IPS-NIHi11 (cell line): Measurements from ENCODE around the gene SIPA1L3.
A peak's percentile ranks its signal among the peaks of the same experiment; 100 is the strongest.

Experiments
- DNase-seq: peaks from one replicate; pipeline ENCODE4 v3.0.0; 2012; ENCODE audit warnings: mixed read lengths, low spot score

The SIPA1L3 gene

DNA sequence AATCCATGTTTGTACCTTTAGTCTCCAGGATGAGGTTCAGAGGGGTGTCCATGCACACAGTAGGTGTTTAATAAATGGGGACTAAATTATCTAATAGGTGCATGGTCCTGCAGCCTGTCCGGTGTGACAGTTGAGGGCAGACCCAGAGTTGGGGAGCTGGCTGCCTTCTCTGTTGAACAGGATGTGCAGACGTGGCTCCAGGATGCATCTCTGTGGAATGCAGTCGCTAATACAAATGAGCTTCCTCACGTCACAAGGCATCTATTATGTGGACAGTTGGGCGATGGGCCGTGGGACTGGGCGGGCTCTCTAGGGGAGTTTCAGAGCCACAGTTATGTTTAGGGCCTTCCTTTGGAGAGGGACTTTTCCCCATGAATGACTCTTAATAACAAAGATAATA lies 71.0 kb downstream of the SIPA1L3 start:
- no peak for DNase-seq

- DNase-seq: peak; percentile 44
Measured at GRCh38 chr19:37979547-37980082, 72.6 kb downstream of the SIPA1L3 start.

- no peak for DNase-seq
Measured at GRCh38 chr19:37980419-37981170, 73.6 kb downstream of the SIPA1L3 start.

GRCh38 chr19:37981785-37982475 lies 74.9 kb downstream of the SIPA1L3 start:
- DNase-seq: no peak

DNA sequence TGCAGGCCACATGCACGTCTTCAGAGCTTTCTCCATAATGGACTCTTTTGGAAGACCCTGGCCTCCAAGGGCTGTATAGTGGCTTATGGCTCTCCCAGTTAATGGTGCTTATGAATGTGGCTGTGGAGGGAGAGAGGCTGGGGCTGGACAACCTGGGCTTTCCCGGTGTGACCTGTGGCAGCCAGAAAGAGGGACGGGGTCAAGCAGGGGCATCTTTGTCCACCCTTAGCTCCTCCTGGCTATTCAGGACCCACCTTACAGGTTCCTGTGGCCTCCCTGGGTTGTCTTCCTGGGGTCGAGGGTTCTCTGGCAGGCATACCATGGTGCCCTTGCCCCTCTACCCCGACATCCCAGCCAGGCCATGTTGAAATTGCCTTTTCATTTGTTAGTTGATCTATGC lies 75.6 kb downstream of the SIPA1L3 start:
- DNase-seq: no peak

DNA sequence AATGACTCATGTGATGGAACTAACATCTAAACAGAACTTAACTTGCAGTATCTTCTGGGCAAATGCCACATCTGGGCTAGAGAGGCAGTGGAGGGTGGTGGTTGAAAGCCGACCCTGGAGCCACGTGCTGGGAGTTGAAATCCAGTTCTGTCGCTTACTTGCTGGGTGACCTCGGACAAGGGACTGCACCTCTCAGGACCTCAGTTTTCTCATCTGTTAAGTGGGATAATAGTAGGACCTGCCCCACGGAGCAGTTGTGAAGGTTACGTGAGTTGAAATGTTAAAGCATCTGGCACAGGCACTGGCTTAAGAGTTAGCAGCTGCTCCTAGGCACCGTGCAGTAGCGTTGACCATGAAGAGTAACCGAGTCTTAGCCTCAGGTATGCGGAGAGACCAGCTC lies 76.1 kb downstream of the SIPA1L3 start:
- DNase-seq: no peak

- no peak for DNase-seq
Measured at GRCh38 chr19:37983916-37984315, 76.9 kb downstream of the SIPA1L3 start.

DNA sequence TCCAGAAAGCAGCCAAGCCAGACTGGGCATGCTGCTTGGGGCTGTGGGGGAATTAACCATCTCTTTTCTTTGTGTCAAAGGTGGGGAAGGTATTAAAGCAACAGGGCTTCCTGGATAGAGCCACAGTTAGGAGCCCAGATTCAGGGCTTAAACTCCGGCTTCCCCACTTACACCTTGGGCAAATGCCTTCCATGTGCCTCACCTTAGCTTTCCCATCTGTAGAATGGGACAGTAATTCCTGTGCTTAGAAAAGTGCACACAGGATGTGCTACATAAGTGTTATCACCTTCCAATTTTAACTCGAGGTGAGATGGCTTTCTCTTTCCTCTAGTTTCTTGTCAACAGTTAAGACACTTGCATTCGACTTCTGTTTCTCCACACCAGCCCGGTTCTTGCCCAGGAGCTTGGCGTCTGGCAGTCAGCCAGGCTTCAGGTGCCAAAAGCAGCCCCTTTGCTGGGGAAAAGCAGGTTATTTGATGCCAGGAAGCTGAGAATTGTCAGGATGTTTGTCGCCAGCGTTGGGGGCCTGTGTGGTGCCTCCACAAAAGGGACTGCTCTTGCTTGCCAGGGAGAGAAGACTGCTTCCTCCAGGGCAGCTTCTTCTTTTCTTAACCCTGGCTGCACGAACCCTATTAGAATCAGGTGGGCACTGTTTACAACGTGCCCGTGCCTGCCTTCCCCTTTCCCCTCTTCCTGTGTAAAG lies 79.2 kb downstream of the SIPA1L3 start:
- DNase-seq: no peak

- DNase-seq: no peak
Measured at GRCh38 chr19:37987356-37988332, 80.6 kb downstream of the SIPA1L3 start.

- DNase-seq: no peak
Measured at GRCh38 chr19:37988758-37989635, 82.0 kb downstream of the SIPA1L3 start.

DNA sequence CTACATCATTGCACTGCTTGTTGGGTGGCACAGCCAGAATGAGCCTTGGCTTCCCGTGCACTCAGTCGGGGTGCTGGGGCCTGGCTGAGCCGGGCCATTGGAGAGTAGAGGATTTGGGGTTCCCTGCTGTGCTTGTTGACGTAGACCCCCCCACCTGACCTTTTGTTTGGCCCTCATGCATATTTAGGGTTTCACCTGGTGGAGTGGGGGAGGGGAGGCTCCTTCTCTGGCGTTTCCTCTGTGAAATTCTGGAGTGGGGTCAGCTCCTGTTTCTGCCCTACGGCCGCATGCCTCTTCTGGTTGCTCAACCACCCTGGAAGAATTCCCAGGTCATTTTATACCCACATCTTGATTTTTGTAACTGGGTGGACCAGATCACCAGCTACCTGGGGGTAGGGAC lies 82.8 kb downstream of the SIPA1L3 start:
- DNase-seq: peak; percentile 72

GRCh38 chr19:37990362-37990761 lies 83.4 kb downstream of the SIPA1L3 start:
- DNase-seq: no peak

DNA sequence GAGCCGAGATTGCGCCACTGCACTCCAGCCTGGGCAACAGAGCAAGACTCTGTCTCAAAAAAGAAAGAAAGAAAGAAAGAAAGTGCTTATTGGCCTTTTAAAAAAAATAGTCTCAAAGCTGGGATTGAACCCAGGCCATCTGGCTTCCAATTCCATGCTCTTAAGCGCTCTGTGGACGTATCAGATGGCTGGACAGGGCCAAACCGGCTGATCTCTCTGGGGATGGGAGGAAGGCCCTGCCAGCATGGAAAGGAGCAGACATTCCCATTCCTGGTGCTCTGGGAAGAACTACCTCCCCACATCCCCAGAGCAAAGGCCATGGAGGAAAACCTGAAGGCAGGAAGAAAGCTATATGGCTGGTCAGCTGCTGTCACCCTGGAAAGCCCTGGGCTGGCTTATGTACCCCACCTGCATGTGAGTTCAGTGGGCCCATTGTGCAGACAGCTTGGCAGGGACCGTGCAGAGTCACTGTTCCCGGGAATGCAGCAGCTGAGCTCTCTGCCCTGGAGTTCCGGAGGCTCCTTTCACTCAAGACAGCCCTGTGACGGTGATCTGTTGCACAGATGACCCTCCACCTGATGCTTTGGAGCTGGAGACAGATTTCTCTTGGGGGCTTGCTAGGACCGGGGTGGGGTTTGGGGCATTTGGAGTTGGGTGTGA lies 84.3 kb downstream of the SIPA1L3 start:
- DNase-seq: no peak

GRCh38 chr19:37991841-37992248 lies 84.8 kb downstream of the SIPA1L3 start:
- no peak for DNase-seq

DNA sequence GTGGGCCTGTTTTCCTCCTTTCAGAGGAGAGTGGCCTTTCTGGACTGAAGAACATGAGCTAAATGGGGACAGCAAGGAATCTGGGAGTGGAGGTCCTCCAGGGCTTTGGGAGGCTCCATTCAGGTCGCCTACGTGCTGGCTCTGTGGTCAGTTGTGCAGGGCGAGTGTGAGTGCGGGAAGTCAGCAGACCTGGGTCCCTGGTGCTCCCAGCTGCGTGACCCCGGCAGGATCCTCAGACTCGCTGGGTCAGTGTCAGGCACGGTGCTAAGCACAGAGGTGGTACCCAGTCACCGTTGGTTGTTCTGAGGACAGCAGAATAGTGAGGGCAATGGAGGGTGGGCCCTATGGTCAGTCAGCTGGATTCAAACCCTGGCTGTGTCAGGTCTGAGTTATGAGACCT lies 85.8 kb downstream of the SIPA1L3 start:
- no peak for DNase-seq

DNA sequence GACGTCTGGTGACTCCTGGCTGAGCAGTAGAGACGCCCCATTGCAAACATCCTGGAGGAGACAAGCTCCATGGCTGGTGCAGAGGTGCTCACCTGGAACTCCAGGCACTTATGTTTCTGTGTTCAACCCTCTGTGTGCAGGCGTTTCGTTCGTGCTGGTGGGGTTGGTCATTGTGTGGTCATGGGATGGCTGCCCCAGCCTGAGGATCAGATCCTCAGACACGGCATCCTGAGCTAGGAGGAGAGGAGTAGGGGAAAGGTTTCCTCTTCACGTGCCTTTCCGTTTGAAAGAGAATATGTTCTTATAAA lies 87.8 kb downstream of the SIPA1L3 start:
- DNase-seq: no peak

GRCh38 chr19:37995346-37995745 lies 88.3 kb downstream of the SIPA1L3 start:
- no peak for DNase-seq

GRCh38 chr19:37997911-37998344 lies 90.9 kb downstream of the SIPA1L3 start:
- DNase-seq: no peak

GRCh38 chr19:37998801-37999308 lies 91.8 kb downstream of the SIPA1L3 start:
- DNase-seq: no peak
